ENCODE measurements around the gene LZTR1. TPM values are rescaled to one million over a fixed set of nuclear protein-coding genes. Genes with fewer than 3 reads are reported as not detected.

Gene LZTR1
- total RNA-seq, 4 donors from 2014 or later: 37.1 to 67.2 (median 55.7) TPM

- intact Hi-C loops (cut with DNase I): no loop called here
- 84 to 91% methylated on average over 10 to 12 of the region's 27 CpGs for WGBS, 2 donors
- TF ChIP-seq POLR2A (IDR thresholded peaks at IDR 0.05): no peak
- TF ChIP-seq, protein P1, sequence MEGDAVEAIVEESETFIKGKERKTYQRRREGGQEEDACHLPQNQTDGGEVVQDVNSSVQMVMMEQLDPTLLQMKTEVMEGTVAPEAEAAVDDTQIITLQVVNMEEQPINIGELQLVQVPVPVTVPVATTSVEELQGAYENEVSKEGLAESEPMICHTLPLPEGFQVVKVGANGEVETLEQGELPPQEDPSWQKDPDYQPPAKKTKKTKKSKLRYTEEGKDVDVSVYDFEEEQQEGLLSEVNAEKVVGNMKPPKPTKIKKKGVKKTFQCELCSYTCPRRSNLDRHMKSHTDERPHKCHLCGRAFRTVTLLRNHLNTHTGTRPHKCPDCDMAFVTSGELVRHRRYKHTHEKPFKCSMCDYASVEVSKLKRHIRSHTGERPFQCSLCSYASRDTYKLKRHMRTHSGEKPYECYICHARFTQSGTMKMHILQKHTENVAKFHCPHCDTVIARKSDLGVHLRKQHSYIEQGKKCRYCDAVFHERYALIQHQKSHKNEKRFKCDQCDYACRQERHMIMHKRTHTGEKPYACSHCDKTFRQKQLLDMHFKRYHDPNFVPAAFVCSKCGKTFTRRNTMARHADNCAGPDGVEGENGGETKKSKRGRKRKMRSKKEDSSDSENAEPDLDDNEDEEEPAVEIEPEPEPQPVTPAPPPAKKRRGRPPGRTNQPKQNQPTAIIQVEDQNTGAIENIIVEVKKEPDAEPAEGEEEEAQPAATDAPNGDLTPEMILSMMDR (IDR thresholded peaks at IDR 0.05): no peak
- no peaks in the 10 kb centered on the region for H3K27me3 ChIP-seq
- no peaks in the 10 kb centered on the region for H3K9me3 ChIP-seq
- no peak for DNase-seq
- no peak overlapping the region for H3K27ac ChIP-seq
- no peak overlapping the region for H3K4me3 ChIP-seq (replicated peaks in 1 of 3)
- peaks cover 0 to 6% of the 10 kb centered on the region in 2 donors for H3K4me1 ChIP-seq
- no peaks in the 10 kb centered on the region for H3K36me3 ChIP-seq
These were observed 44.0 kb downstream of the LZTR1 start for GRCh38 chr22:21025763-21026755.

- intact Hi-C loops (cut with DNase I): no loop called here
- Histone ChIP-seq H3K27me3 (no peaks in the 10 kb centered on the region), H3K4me3 (replicated peaks in 1 of 3) (no peak overlapping the region), H3K27ac (no peak overlapping the region), H3K9me3 (no peaks in the 10 kb centered on the region), H3K4me1 (peaks cover 2 to 10% of the 10 kb centered on the region in 2 donors), H3K36me3 (no peaks in the 10 kb centered on the region)
- TF ChIP-seq, protein P1 (IDR thresholded peaks at IDR 0.05): no peak
- TF ChIP-seq POLR2A (IDR thresholded peaks at IDR 0.05): no peak
- 51 to 66% methylated on average over 8 to 13 of the region's 14 CpGs for WGBS, 2 donors
- peak; percentile 84 to 88 for DNase-seq
These were observed 44.9 kb downstream of the LZTR1 start for GRCh38 chr22:21026783-21027692.

- peaks cover 4 to 16% of the 10 kb centered on the region in 2 donors for H3K4me1 ChIP-seq
- TF ChIP-seq, protein P1 (IDR thresholded peaks at IDR 0.05): no peak
- TF ChIP-seq POLR2A (IDR thresholded peaks at IDR 0.05): no peak
- H3K4me3 ChIP-seq (replicated peaks in 1 of 3): no peak overlapping the region
- no peak for DNase-seq
- no peaks in the 10 kb centered on the region for H3K36me3 ChIP-seq
- 84 to 94% methylated on average over 4 to 6 of the region's 13 CpGs for WGBS, 2 donors
- intact Hi-C loops (cut with DNase I): no loop called here
- no peaks in the 10 kb centered on the region for H3K27me3 ChIP-seq
- H3K27ac ChIP-seq: no peak overlapping the region
- H3K9me3 ChIP-seq: no peaks in the 10 kb centered on the region
These were observed 46.5 kb downstream of the LZTR1 start for GRCh38 chr22:21028277-21029251.

DNA sequence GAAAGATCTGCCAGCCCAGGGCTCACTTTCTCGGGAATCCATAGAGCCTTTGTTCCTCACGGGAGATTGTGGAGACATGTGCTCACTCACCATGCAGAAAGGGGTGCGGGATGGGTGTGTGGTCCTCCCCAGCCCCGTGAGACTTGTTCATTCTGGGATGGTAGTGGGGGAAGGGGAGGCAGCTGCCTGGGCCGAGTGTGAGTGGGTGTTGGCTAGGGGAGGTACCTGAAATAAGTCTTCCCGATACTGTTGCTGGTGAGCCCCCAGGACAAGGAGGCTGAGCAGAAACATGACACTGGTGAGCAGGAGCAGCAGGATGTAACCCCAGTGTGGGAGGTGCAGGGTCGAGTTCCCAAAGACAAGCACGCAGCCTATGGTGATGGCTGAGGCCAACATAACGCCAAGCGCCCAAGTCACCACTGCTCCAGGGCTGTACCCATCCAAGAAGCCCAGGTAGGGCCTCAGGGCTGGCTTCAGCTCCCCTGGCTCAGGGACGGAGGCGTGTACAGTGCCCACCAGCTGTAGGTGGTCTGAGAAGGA is 47.5 kb downstream of the LZTR1 start:
- Histone ChIP-seq H3K27ac (no peak overlapping the region), H3K36me3 (no peaks in the 10 kb centered on the region), H3K27me3 (no peaks in the 10 kb centered on the region), H3K4me3 (replicated peaks in 1 of 3) (no peak overlapping the region), H3K9me3 (no peaks in the 10 kb centered on the region), H3K4me1 (peaks cover 4 to 16% of the 10 kb centered on the region in 2 donors)
- 65 to 68% methylated on average over 9 to 10 of the region's 12 CpGs for WGBS, 2 donors
- TF ChIP-seq, protein P1 (IDR thresholded peaks at IDR 0.05): no peak
- TF ChIP-seq POLR2A (IDR thresholded peaks at IDR 0.05): no peak
- DNase-seq: no peak
- intact Hi-C loops (cut with DNase I): no loop called here
